Stimulated activated CD4-positive, alpha-beta T cell treated with anti-CD3 and anti-CD28 coated beads, Interleukin-1b, Interleukin-23, amount 100 ng/mL, for 1 hour (primary cell): ENCODE results near the gene SMC6.

ENCODE experiments used
- DNase-seq, 2 donors: peaks; one replicate each; pipeline ENCODE4 v3.0.0-alpha.2; 2020; ENCODE audit warnings: low read depth in 2 of 2

The SMC6 gene

GRCh38 chr2:17617955-17618354 lies 135.7 kb downstream of the SMC6 start:
- DNase-seq = no peak

- DNase-seq = no peak
Measured at GRCh38 chr2:17617516-17617915, 136.1 kb downstream of the SMC6 start.

- DNase-seq = no peak
Measured at GRCh38 chr2:17616405-17616804, 137.2 kb downstream of the SMC6 start.

GRCh38 chr2:17615728-17616351 lies 137.8 kb downstream of the SMC6 start:
- DNase-seq = no peak

DNA sequence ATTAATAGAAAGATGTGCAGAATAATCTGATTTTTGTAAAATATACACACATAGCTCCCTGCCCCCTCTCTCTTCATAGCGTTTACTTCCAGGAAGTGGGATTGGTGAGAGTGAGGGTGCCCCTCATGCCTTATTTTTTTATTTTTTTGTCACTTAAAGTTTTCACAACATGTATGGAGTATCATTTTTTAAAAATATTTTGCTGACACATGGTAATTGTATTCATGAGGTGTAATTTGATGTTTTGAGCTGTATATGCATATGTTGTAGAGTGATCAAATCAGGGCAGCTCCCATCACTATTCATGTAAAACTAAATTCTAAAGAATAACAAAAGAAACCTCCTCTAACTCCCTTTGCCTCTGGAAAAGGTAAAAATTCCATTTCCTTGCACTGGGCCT lies 138.5 kb downstream of the SMC6 start:
- DNase-seq = no peak

GRCh38 chr2:17614174-17614930 lies 139.3 kb downstream of the SMC6 start:
- no peak for DNase-seq
